GM18951 (cell line): ENCODE results near the gene LCP2.

Experiments
- POLR2A ChIP-seq: IDR thresholded peaks from 4 replicates; pipeline ENCODE4 v1.6.1; 2011; ENCODE audit warnings: mild to moderate bottlenecking; ENCODE audit not compliant: insufficient read length, insufficient read depth; ENCODE audit errors: extremely low read depth
- in situ Hi-C: fragments of 300-500 bp; cut with MboI; formaldehyde crosslinking; loops from one replicate; pipeline ENCODE4 v1.12.0; 2022; ENCODE audit warnings: low sequenced_read_pairs, mixed read lengths, inconsistent platforms; ENCODE audit not compliant: unreplicated experiment

The LCP2 gene

DNA sequence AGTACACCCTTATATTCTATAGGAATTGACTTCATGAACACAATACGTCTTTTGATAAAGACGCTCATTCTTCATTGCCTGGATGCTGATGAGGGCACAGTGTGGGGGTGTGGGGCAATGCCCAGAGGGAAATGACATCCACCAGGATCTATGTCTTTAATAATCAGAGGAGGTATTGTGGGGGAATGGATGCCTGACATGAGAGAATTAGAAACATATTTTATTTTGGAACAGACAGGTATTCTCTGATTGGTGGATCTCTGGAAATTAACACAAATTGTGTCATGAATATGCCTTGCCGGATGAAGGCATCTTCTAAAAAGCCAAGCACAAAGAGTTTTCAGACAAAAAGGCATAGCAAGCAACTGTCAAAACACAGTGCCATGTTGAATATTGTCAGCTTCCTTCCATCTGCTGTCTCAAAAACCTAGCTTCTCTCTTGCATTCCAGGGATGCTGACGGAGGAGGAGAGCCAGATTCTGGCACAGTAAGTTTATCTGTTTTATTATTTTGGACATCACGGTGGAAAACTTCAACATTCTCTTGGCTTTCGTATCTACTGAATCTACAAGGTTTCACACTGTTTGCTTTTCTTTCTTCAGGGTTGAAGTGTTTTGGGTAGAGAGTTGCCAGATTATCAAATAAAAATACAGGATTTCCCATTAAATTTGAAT is 68.7 kb downstream of the LCP2 start:
- no peak for TF ChIP-seq POLR2A
- in situ Hi-C loops: loop anchor here (10.0 to 25.0 kb wide), 2 partner anchors 196 to 383 kb away; no protein-coding TSS in a partner anchor

- TF ChIP-seq POLR2A: no peak
- in situ Hi-C loops: loop anchor here (10.0 to 25.0 kb wide), 2 partner anchors 198 to 386 kb away; no protein-coding TSS in a partner anchor
Measured at GRCh38 chr5:170226661-170227060, 70.9 kb downstream of the LCP2 start.

- TF ChIP-seq POLR2A: no peak
- in situ Hi-C loops: loop anchor here (10.0 to 25.0 kb wide), 2 partner anchors 199 to 386 kb away; no protein-coding TSS in a partner anchor
Measured at GRCh38 chr5:170226129-170226615, 71.4 kb downstream of the LCP2 start.

DNA sequence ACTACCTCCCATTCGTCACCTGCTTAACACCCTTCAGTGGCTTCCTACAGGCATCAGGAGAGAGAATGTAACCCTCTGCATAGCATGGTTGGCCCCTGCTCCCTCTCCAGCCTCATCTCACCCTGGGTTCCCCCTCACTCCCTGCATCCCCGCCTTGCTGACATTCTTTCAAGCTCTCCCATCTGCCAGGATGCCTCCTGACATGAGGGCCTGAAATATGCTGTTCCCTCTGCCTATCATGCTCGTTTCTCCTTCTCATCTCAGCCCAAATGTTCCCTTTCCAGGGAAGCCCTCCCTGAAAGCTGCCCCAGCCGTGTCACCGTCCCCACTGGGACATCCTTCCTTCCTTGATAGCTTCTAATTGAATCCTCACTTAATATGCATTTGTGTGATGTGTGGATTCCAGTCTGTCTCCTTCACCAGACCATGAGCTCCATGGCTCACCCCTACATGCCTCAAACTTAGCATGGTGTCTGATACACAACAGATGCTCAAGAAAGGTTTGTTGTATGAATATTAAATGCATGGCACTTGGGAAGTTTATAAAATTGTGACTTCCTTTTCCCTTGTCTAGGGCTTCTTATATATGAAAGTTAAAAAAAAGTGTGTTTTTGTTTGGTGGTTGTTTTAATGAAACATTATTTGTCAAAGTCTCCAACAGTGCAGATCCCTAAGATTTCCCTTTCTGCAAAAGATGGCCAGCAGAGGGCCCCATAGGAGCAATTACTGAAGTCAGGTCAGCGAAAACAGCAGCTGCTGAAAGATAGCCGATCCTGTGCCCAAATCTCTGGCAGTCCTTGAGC is 72.0 kb downstream of the LCP2 start:
- in situ Hi-C loops: loop anchor here (10.0 to 25.0 kb wide), 2 partner anchors 199 to 387 kb away; no protein-coding TSS in a partner anchor
- TF ChIP-seq POLR2A: no peak

DNA sequence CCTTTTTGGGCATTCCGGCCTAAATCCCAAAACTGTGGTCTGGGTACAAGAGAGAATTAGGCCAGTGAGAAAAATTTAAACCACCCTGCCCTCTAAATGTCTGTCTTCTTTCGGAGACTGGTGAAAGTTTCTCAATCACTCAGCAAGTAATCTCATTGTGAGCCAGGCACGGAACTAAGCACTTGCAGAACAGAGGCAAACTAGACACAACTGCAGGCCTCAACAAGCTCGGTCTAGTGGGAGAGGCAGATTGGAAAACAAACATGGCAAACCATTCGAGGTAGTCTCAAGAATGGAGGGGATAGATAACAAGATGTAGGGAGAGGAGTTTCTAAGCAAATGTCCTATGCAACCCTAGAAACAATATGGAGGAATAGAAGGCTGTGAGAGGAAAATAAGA is 73.7 kb downstream of the LCP2 start:
- TF ChIP-seq POLR2A: no peak
- in situ Hi-C loops: loop anchor here (10.0 kb wide), 1 partner anchor 201 kb away; no protein-coding TSS in a partner anchor

DNA sequence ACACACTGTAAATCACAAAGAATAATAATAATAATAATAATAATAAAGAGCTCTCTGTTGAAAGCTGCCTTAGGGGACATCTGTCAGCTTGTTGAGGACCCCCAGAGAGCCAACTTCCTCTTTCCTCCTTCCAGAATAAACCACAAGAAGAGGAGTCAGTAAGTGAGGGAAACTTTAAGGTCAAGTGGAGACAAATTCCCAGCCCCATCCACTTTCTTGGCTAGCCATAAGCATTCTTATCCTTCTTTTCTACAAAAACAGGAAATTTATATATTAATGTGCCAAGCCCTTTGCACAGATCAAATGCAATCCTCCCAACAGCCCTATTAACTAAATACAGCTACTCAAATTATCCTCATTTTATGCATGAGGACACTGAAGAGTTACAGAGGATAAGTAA is 74.2 kb downstream of the LCP2 start:
- in situ Hi-C loops: loop anchor here (10.0 kb wide), 1 partner anchor 201 kb away; no protein-coding TSS in a partner anchor
- no peak for TF ChIP-seq POLR2A

- in situ Hi-C loops: loop anchor here (10.0 kb wide), 1 partner anchor 203 kb away; no protein-coding TSS in a partner anchor
Measured at GRCh38 chr5:170221327-170221741, 76.2 kb downstream of the LCP2 start.

DNA sequence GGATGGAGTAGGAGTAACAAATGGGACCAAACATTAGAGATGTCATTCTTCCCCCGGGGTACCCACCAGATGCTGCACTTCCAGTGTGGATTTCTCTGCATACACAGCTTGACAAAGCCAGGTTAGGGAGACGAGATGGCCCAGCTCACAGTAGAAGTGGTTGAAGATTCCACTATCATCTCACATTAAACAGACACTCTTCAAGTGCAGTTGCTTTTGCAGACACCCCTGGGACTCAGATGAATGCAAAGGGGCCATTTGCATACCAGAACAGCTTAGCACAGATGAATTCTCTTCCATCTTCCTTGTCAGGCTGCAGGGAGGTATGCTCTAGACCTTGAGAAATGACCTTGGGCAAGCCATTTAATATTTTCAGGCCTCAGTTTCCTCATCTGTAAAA is 77.4 kb downstream of the LCP2 start:
- in situ Hi-C loops: loop anchor here (10.0 kb wide), 1 partner anchor 205 kb away; no protein-coding TSS in a partner anchor
- TF ChIP-seq POLR2A: no peak

More at GRCh38 chr5:170221327-170221741, 76.2 kb downstream of the LCP2 start:
- no peak for TF ChIP-seq POLR2A

DNA sequence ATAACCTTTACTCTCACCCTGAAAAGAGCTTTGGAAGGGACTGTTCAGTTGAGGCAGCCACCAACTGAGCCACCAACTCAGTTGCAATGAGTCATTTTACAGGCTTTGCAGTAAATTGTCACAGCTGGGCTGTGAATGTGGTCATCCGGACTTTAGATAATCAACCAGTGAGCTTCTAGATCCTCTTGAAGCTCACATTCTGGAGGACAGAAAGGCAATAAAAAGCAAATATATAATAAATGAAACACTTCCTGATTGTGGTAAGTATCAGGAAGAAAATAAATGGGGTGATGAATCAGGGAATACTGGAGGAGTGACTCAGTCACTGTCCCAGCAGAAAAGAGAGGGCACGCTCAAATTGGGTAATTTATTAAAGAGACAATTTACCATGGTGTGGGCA is 78.0 kb downstream of the LCP2 start:
- no peak for TF ChIP-seq POLR2A
- in situ Hi-C loops: loop anchor here (10.0 kb wide), 1 partner anchor 205 kb away; no protein-coding TSS in a partner anchor

DNA sequence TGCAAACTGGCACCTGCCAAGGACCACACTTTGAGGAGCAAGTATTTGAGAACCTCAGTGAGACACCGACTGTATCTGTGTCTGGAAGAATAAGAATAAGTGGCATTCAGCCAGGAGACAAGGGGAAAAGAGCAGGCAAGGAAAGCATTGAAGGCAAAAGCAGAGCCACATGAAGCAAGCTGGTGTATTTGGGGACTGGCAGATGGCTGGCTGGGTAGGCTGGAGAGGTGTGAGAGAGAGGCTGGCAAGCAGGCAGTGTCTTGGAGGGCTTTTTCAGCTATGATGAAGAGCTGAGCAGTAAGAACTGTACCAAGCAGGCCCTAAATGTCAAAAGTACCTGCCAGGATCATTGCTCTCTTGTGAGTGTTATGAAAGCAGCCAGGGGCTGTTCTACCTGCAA is 78.9 kb downstream of the LCP2 start:
- in situ Hi-C loops: no loop called here
- no peak for TF ChIP-seq POLR2A

DNA sequence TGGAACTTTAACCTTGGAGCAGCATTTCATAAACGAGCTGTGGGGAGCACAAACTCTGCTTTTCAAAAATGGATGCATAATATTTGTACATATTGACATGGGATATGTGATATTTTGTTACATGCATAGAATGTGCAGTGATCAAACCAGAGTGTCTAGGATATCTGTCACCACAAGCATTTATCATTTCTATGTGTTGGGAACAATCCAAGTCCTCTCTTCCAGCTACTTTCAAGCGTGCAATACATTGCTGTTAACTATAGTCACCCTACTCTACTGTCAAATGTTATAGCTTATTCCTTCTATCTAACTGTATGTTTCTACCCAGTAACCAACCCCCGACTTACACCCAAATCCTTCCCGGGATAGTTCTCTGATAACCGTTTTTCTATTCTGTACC is 79.7 kb downstream of the LCP2 start:
- in situ Hi-C loops: no loop called here
- no peak for TF ChIP-seq POLR2A

- no peak for TF ChIP-seq POLR2A
- in situ Hi-C loops: no loop called here
Measured at GRCh38 chr5:170216257-170216864, 81.2 kb downstream of the LCP2 start.

- no peak for TF ChIP-seq POLR2A
- in situ Hi-C loops: no loop called here
Measured at GRCh38 chr5:170211575-170212334, 85.8 kb downstream of the LCP2 start.

GRCh38 chr5:170206958-170207357 is 90.6 kb downstream of the LCP2 start:
- TF ChIP-seq POLR2A: no peak
- in situ Hi-C loops: no loop called here
